ENCODE measurements around the gene PAIP2.

DNA sequence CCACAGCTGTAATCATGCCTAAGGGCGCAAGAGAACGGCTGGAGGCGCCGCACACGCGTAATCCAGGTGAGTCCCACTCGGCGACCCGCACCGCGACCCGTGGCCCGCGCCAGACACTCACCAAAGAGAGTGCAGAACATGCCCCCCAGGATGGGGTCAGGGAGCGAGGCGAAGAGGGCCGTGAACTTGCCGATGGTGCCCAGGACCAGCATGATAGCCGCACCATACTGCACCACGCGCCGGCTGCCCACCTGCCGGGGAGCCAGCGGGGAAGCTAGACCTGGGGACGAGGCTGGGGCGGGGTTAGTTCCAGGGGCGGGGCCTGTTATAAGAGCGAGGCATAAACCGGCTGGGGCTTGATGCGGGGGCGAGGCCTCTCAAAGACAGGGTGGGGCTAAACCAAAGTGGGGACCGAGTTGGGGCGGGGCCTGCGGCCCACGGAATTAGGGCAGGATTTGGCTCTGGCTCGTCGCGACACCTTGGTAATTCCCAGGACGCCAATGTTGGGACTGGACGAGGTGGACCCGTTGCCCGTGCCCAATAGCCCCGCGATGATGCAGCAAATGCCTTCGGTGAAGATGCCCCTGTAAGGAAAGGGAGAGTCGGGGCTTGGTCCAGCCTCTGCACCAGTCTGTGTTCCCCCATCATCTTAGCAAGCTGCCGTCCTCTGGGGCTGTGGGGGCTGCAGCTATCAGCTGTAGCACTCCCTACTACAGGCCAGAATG is 36.6 kb downstream of the PAIP2 start:
- TF ChIP-seq, protein P1, sequence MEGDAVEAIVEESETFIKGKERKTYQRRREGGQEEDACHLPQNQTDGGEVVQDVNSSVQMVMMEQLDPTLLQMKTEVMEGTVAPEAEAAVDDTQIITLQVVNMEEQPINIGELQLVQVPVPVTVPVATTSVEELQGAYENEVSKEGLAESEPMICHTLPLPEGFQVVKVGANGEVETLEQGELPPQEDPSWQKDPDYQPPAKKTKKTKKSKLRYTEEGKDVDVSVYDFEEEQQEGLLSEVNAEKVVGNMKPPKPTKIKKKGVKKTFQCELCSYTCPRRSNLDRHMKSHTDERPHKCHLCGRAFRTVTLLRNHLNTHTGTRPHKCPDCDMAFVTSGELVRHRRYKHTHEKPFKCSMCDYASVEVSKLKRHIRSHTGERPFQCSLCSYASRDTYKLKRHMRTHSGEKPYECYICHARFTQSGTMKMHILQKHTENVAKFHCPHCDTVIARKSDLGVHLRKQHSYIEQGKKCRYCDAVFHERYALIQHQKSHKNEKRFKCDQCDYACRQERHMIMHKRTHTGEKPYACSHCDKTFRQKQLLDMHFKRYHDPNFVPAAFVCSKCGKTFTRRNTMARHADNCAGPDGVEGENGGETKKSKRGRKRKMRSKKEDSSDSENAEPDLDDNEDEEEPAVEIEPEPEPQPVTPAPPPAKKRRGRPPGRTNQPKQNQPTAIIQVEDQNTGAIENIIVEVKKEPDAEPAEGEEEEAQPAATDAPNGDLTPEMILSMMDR (conservative IDR thresholded peaks at IDR 0.05; ENCODE audit: low read depth, low read length) = no peak
- TF ChIP-seq POLR2A (IDR thresholded peaks at IDR 0.05; ENCODE audit: low read depth, low read length) (no peak), NFE2L2 (IDR thresholded peaks at IDR 0.05; ENCODE audit: low read depth, low read length) (no peak), RAD21 (IDR thresholded peaks at IDR 0.05; ENCODE audit: low read length) (no peak), MAFK (IDR thresholded peaks at IDR 0.05; ENCODE audit: low read depth, low read length) (no peak), CHD1 (IDR thresholded peaks at IDR 0.05; ENCODE audit: low read depth, low read length) (no peak), RCOR1 (IDR thresholded peaks at IDR 0.05; ENCODE audit: insufficient replicate concordance, low read length) (no peak), SMC3 (IDR thresholded peaks at IDR 0.05; ENCODE audit: low read depth, low read length) (no peak), FOS (IDR thresholded peaks at IDR 0.05; ENCODE audit: low read depth, low read length) (no peak)
- TF ChIP-seq, protein P2, sequence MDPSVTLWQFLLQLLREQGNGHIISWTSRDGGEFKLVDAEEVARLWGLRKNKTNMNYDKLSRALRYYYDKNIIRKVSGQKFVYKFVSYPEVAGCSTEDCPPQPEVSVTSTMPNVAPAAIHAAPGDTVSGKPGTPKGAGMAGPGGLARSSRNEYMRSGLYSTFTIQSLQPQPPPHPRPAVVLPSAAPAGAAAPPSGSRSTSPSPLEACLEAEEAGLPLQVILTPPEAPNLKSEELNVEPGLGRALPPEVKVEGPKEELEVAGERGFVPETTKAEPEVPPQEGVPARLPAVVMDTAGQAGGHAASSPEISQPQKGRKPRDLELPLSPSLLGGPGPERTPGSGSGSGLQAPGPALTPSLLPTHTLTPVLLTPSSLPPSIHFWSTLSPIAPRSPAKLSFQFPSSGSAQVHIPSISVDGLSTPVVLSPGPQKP (IDR thresholded peaks at IDR 0.05; ENCODE audit: borderline replicate concordance, low read depth, low read length) = no peak

All from IMR-90 (cell line).